Liver (tissue), 9 donors: ENCODE results near the gene TTC23. TPM values are rescaled to one million over a fixed set of nuclear protein-coding genes. Genes with fewer than 3 reads are reported as not detected.

Experiments
- DNase-seq: peaks from one replicate; pipeline ENCODE4 v3.0.0-alpha.2; 2017; ENCODE audit warnings: low spot score
- H3K27ac ChIP-seq, 2 donors: one replicate each; pipeline ENCODE4 v1.7.0; 2013; ENCODE audit warnings: inconsistent platforms in 2 of 2, low read length in 2 of 2, control low read depth in 1 of 2, low read depth in 1 of 2, mild to moderate bottlenecking in 1 of 2
- H3K27me3 ChIP-seq, 4 donors: one replicate each; pipeline versions ENCODE4 v1.6.1 to v1.7.0; 2013; ENCODE audit warnings: low read length in 3 of 4, inconsistent platforms in 1 of 4, mild to moderate bottlenecking in 1 of 4, moderate library complexity in 1 of 4; ENCODE audit not compliant: control insufficient read depth in 4 of 4, insufficient read depth in 4 of 4
- H3K36me3 ChIP-seq, 4 donors: one replicate each; pipeline versions ENCODE4 v1.6.1 to v1.7.0; 2013; ENCODE audit warnings: low read length in 3 of 4, mild to moderate bottlenecking in 3 of 4, low read depth in 1 of 4, moderate library complexity in 1 of 4; ENCODE audit not compliant: control insufficient read depth in 4 of 4, insufficient read depth in 3 of 4
- H3K4me1 ChIP-seq, 4 donors: one replicate each; pipeline versions ENCODE4 v1.6.1 to v1.7.0; 2013; ENCODE audit warnings: low read length in 3 of 4, mild to moderate bottlenecking in 3 of 4, moderate library complexity in 1 of 4; ENCODE audit not compliant: control insufficient read depth in 4 of 4, insufficient read depth in 4 of 4
- H3K4me3 ChIP-seq, 3 donors: one replicate each; pipeline versions ENCODE4 v1.6.1 to v1.7.0; 2013; ENCODE audit warnings: low read length in 3 of 3, control low read depth in 1 of 3, low read depth in 1 of 3, mild to moderate bottlenecking in 1 of 3
- H3K9ac ChIP-seq, 2 donors: one replicate each; pipeline ENCODE4 v1.7.0; 2013; ENCODE audit warnings: low read length in 2 of 2, mild to moderate bottlenecking in 2 of 2, moderate library complexity in 2 of 2, control low read depth in 1 of 2, low read depth in 1 of 2
- H3K9me3 ChIP-seq, 4 donors: one replicate each; pipeline versions ENCODE4 v1.6.1 to v1.7.0; 2013; ENCODE audit warnings: low read length in 3 of 4; ENCODE audit not compliant: control insufficient read depth in 4 of 4
- ATF3 ChIP-seq: IDR thresholded peaks from 2 replicates; pipeline ENCODE4 v1.6.1; 2016; ENCODE audit warnings: antibody characterized with exemption
- CTCF ChIP-seq: fragments of 150-350 bp; IDR thresholded peaks from 2 replicates; pipeline ENCODE4 v1.5.1; 2017; ENCODE audit warnings: improper control_type of control experiment, low read depth, low read length; ENCODE audit not compliant: missing input control
- EGR1 ChIP-seq, 2 donors: IDR thresholded peaks; 2 replicates each; pipeline ENCODE4 v1.6.1; 2016 to 2018; ENCODE audit warnings: antibody characterized with exemption in 2 of 2, low read depth in 2 of 2
- FOXA2 ChIP-seq: IDR thresholded peaks from 2 replicates; pipeline ENCODE4 v1.6.1; 2016; ENCODE audit warnings: antibody characterized with exemption
- GABPA ChIP-seq, 2 donors: IDR thresholded peaks in 1 of 2; conservative IDR thresholded peaks in 1 of 2; 2 replicates each; pipeline ENCODE4 v1.6.1; 2016; ENCODE audit warnings: antibody characterized with exemption in 2 of 2, mild to moderate bottlenecking in 1 of 2, moderate library complexity in 1 of 2
- HNF4A ChIP-seq, 2 donors: conservative IDR thresholded peaks; 2 replicates each; pipeline ENCODE4 v1.6.1; 2016; ENCODE audit warnings: antibody characterized with exemption in 2 of 2, mild to moderate bottlenecking in 2 of 2
- HNF4G ChIP-seq: IDR thresholded peaks from 2 replicates; pipeline ENCODE4 v1.6.1; 2016; ENCODE audit warnings: antibody characterized with exemption
- JUND ChIP-seq, 2 donors: IDR thresholded peaks; 2 replicates each; pipeline ENCODE4 v1.6.1; 2016; ENCODE audit warnings: antibody characterized with exemption in 2 of 2
- MAX ChIP-seq: IDR thresholded peaks from 2 replicates; pipeline ENCODE4 v1.6.1; 2016; ENCODE audit warnings: antibody characterized with exemption
- NR2F2 ChIP-seq: IDR thresholded peaks from 2 replicates; pipeline ENCODE4 v1.6.1; 2016; ENCODE audit warnings: antibody characterized with exemption
- RAD21 ChIP-seq, 2 donors: IDR thresholded peaks; 2 replicates each; pipeline ENCODE4 v1.6.1; 2016; ENCODE audit warnings: antibody characterized with exemption in 2 of 2, mild to moderate bottlenecking in 2 of 2
- REST ChIP-seq: IDR thresholded peaks from 2 replicates; pipeline ENCODE4 v1.6.1; 2016; ENCODE audit warnings: antibody characterized with exemption, mild to moderate bottlenecking
- RXRA ChIP-seq, 2 donors: IDR thresholded peaks; 2 replicates each; pipeline ENCODE4 v1.6.1; 2017 to 2018; ENCODE audit warnings: antibody characterized with exemption in 2 of 2, mild to moderate bottlenecking in 1 of 2
- TAF1 ChIP-seq: conservative IDR thresholded peaks from 2 replicates; pipeline ENCODE4 v1.6.1; 2016; ENCODE audit warnings: antibody characterized with exemption, mild to moderate bottlenecking
- YY1 ChIP-seq: IDR thresholded peaks from 2 replicates; pipeline ENCODE4 v1.6.1; 2016; ENCODE audit warnings: antibody characterized with exemption, mild to moderate bottlenecking
- ZBTB33 ChIP-seq: IDR thresholded peaks from 2 replicates; pipeline ENCODE4 v1.6.1; 2016; ENCODE audit warnings: antibody characterized with exemption
- WGBS: extraction: QIAGEN DNeasy Blood & Tissue Kit; methylation state at CpG from one replicate; pipeline ENCODE4 v1.1.7; 2013; 5-methylcytosine and 5-hydroxymethylcytosine counted together
- polyA plus RNA-seq, 2 donors: library from polyadenylated mRNA; stranded (reverse) in 1 of 2; unstranded in 1 of 2; fragments of 200-250 nt in 1 of 2; fragments of >200 nt in 1 of 2; fragmentation: Nextera tagmentation in 1 of 2; extraction: Ambion mirVana in 1 of 2; gene quantifications; one replicate each; pipeline versions ENCODE4 v1.2.1 to v1.2.3, GENCODE V29; 2013 to 2015
- total RNA-seq, 2 donors: library from RNA; depleted of rRNA; stranded (reverse); fragments of >200 nt; gene quantifications; one replicate each; pipeline ENCODE4 v1.2.3, GENCODE V29; 2014
- donor health status: healthy.
- donor health status: healthy.
- donor health status: healthy.
- donor health status: healthy.
- donor health status: healthy.

Gene TTC23
- total and polyA plus RNA-seq, 4 donors, result 3.7 to 12.3 (median 7.2) TPM

GRCh38 chr15:99165956-99166689 is 83.3 kb downstream of the TTC23 start (continued):
- TF ChIP-seq ATF3 (no peak), GABPA (IDR thresholded peaks at IDR 0.05 in 1 of 2, conservative IDR thresholded peaks at IDR 0.05 in 1 of 2) (no peak), FOXA2 (no peak), RAD21 (IDR thresholded peaks at IDR 0.05) (no peak)

- Histone ChIP-seq H3K9me3 (no peaks in the 10 kb centered on the region), H3K27ac (no peak overlapping the region), H3K4me1 (peaks cover 0 to 5% (median 0%) of the 10 kb centered on the region in 4 donors), H3K36me3 (peaks cover 0 to 14% (median 6%) of the 10 kb centered on the region in 4 donors), H3K9ac (no peak overlapping the region), H3K27me3 (no peaks in the 10 kb centered on the region), H3K4me3 (no peak overlapping the region)
- DNase-seq, result no peak
- TF ChIP-seq RXRA (IDR thresholded peaks at IDR 0.05) (no peak), ATF3 (no peak), YY1 (no peak), ZBTB33 (no peak), CTCF (no peak), NR2F2 (no peak), JUND (IDR thresholded peaks at IDR 0.05) (no peak), MAX (no peak), GABPA (IDR thresholded peaks at IDR 0.05 in 1 of 2, conservative IDR thresholded peaks at IDR 0.05 in 1 of 2) (no peak), HNF4A (conservative IDR thresholded peaks at IDR 0.05) (no peak), EGR1 (IDR thresholded peaks at IDR 0.05; ENCODE audit: low read depth in 2 of 2) (no peak), HNF4G (no peak), FOXA2 (no peak), TAF1 (no peak), RAD21 (IDR thresholded peaks at IDR 0.05) (no peak), REST (no peak)
- WGBS, result 94% methylated on average over 3 of the region's 3 CpGs
Measured at GRCh38 chr15:99165020-99165790, 84.2 kb downstream of the TTC23 start.
